GM15510 (cell line): ENCODE measurements around the gene DCAKD.

ENCODE experiments used
- POLR2A ChIP-seq: IDR thresholded peaks from 3 replicates; pipeline ENCODE4 v1.6.1; 2011; ENCODE audit warnings: borderline replicate concordance; ENCODE audit not compliant: insufficient read length; ENCODE audit errors: extremely low read depth

Gene DCAKD

DNA sequence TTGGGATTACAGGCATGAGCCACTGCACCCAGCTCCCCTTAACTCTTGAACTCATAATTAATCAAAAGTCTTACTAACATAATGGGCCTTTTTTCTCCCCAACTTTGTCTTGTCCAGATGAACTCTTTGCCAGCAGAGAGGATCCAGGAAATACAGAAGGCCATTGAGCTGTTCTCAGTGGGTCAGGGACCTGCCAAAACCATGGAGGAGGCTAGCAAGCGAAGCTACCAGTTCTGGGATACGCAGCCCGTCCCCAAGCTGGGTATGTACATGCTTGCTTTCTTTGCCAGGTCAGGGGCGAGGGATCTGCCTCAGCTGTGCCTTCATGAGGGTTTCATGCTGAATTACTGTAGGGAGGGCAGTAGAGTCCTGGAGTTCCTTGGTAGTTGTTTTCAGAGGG, 35.0 kb upstream of the DCAKD start:
- TF ChIP-seq POLR2A: no peak

DNA sequence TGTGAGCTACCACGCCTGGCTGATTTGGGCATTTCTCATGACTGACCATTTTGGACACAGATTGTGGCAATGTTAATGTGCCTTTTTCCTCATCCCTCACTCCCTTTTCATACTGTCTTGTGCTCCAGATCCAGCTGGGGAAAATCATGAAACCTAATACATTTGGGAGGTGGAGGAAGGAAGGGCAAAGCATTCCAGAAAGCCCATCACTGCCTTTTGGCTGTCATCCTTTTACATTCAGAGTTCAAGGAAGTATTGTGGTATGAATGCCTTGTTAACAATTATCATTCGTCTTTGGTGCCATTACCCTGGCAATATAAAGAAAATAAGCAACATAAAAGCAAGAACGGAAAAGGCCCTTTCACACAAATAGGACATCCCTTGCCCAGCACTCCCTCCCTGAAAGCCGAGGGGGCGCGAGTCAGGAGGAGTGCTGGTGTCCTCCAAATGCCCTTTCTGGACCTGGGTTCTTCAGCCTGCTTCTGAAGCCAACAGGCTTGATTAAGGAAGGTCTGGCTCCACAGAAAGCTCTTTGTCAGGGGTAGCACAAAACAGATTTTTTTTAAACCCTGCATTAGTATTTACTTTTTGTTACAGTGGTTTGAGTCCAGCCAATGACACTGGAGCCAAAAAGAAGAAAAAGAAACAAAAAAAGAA, 29.7 kb upstream of the DCAKD start:
- no peak for TF ChIP-seq POLR2A

DNA sequence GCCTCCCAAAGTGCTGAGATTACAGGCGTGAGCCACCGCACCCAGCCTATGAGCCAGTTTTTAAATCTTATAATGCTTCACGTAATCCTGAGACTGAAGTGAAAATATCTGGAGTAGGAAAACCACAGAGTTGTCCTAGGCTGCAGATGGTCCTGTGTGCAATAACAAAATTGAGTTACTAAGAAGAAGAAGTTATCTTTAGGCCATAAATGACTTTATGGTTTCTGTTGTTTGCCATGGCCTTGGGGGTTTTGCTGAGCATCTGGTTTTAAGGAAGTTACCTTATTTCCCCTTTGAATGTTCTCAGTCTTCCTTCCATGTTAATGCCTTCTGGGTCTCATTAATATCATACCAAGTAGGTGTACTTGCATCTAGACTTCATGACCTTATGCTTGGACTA, 26.2 kb upstream of the DCAKD start:
- TF ChIP-seq POLR2A: no peak

DNA sequence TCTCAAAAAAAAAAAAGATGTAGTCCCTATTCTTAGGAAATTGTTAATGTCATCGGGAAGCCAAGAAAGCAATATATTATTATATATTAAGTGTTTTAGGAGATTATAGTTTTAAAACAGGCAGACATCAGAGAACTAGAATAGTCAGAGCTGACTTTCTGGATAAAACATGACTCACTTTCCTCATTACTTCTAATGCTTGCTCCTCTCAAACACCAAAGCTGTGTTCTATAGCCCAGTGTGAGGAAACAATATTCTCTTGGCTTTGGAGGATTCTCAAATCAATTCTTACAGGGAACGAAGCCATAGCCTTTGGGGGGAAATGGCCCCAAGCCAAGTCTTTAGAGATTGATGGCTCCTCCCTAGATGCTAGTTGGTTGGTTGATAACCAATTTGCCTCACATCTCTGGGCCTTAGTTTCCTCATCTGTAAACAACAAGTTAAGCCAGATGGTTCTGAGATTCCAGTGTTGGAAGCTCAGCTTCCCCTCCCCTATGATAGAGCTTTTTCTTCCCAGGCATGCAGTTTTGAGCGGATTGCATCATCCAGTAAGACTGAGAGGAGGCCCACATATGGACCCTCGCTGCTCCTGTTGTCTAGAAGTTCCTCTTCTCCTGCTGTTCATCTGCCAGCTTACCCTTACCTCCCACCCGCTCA, 22.1 kb upstream of the DCAKD start:
- TF ChIP-seq POLR2A: no peak

DNA sequence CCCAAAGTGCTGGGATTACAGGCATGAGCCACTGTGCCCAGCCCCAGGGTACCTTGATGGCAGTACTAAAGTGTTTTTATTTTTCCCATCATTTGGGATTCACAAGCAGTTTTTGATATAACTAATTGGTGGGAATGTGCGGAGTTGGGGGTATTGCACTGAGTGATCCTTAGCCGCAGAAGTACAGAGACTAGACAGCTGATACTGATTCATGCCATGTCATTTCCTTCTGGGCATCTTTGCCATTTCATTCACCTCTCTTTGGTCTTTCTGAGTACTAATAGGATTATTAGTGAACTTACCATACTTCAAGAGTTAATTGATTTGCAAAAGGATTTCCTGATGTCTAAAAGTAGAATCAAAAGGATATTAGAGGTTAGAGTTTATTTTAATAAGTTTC, 19.4 kb upstream of the DCAKD start:
- TF ChIP-seq POLR2A: no peak

DNA sequence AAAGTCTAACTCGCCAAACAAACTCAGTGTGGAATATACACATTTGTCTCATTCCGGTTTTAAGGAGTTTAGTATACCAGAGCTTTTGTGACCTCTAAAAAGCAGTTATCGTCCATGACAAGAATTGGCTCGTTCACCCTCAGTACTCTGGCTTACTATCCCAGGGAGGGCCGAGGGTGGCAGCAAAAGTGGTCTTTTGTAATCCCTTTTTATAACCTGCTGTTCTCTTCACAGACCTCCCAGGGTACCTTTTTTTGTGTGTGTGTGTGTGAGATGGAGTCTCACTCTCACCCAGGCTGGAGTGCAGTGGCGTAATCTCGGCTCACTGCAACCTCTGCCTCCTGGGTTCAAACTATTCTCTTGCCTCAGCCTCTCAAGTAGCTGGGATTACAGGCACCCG, 18.6 kb upstream of the DCAKD start:
- TF ChIP-seq POLR2A: no peak

DNA sequence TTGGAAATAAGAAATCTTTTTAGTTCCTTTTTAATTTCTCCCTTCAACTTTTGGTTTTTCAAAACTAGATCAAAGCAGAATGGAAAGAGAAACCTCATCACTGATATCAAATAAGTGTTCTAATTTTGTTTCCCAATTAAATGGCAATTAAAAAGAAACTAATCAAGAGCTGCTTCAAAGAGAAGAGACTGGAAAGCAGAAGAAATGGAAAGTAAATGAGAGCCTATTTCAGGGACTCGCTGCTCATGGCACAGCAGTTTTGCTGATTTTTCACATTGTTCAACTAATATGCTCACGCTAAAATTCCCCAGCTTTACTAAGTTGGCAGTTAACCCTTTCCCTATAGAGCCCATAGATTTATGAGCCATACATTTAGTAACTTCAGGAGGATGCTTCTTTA, 16.2 kb upstream of the DCAKD start:
- no peak for TF ChIP-seq POLR2A

DNA sequence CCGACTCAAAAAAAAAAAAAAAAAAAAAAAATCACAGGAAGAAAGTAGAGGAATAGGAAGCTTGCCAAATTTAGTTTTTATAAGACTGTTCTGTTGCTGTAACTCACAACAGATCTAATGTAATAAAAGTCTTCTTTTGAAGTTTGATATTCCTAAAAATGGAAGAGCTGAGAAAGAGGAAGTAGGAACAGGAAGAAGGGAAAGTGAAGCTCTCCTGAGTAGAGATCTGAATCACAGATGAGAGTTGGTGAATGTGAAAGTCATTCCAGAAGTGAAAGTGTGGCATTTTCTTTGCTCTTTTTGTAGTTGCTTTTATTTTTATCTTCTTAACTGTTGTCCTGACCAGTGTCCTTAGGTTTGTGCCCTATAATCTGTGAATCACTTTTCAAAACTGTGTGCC, 11.8 kb upstream of the DCAKD start:
- no peak for TF ChIP-seq POLR2A

DNA sequence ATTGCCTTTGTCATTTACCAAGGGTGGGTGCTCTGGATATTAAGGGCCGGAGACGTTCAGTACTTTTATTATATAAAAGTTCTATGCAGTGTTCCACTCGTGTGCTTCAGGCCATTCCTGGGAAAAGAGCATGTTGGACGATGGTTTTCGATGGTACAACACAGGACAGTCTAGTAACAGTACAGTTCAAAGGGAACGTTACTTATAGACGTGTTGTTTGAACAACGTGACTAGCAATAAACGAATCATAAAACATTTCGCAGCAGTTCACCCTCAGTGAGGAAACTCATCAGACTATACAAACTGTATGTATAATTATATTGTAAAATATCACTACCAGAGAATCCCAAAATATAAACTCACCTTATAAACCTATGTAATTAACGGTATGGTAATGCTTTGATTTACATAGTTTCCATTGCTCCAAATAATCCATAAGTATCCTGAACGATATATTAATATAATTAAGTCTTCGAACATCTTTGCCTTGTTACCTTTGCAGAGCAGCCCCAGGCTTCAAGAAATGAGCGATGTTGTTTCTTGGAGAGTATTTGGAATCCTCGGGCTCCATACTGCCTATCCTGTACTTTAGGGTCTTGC, 10.3 kb upstream of the DCAKD start:
- TF ChIP-seq POLR2A: no peak

DNA sequence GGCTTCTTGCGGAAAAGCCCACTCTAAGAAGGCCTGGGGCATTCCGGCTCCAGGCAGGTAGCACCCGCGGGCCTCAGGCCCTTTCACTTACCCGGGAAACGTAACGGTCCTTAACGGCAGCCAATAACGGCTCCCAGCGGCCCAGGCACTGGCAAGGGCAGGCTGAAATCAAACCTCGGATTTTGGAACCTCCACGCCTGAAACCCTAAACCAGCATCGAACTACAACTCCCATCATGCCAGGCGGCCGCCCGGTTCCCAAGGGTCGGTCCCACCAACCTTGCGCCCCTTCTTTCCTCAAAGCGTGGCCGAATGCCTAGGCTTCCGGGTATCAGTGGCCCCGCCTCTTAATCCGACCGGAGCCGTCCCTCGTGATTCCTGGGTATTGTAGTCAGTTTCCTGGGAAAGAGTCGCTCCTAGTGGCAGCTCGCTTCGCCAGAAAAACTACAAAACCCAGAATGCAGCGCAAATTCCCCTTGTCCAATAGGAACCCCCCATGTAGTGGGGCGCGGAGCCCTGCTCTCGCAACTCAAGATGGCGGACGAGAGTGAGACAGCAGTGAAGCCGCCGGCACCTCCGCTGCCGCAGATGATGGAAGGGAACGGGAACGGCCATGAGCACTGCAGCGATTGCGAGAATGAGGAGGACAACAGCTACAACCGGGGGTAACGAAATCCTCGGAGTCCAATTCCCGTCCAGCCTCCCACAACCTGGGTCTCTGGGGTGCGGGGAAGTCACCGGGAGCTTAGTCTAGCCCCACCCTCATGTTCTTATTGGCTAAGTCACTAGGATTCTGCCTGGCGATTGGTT, 9.6 kb upstream of the DCAKD start, which contains the start of gene NMT1:
NMT1 (plus strand) TSS at position 521 of the 809 bp plus-strand sequence; CDS start at position 534, 13 bp downstream.
- TF ChIP-seq POLR2A: peak; percentile 83

DNA sequence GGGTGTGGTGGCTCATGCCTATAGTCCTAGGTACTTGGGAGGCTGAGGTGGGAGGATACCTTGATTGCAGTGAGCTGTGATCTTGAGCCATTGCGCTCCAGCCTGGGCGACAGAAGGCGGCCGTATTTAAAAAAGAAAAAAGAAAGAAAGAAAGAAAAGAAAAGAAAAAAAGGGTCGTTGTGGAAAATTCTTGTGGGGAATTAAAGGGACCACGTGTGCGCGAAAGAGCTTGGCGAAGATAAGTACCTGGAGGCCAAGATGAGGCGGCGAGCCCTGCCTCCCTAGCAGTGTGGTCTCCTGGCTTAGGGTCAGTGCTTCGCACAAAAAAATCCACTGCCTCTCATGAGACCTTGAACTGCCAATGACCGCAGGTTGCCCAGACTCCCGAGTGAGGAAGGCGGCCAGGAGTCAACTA, 9.0 kb upstream of the DCAKD start:
- TF ChIP-seq POLR2A: no peak

DNA sequence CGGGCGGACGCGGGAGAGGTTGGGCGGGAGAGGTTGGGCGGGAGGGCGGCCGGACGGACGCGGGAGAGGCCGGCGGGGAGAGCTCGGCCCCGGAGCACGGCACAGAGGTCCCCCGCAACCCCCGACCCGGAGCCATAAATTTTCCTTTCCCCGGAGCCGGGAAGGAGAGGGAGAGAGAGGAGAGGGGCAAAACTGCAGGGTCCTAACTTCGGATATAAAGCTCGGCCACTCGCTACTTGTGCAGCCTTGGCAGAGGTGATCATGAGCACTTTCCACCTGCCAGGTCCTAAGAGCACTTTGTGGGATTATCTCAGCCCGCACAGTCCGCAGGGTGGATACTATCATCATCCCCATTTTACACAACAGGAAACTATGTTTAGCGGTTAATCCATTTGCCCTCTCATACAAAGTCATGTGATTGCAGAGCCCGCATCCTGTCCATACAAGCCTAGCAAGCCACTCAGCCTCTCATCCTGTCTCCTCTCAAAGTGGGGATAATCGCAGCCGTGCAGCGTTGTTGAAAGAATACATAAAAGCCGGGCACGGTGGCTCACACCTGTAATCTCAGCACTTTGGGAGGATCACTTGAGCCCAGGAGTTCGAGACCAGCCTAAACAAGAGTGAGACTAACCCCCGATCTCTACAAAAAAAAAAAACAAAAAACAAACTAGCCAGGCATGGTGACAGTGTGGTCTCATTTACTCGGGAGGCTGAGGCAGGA, 780 bp upstream of the DCAKD start:
- TF ChIP-seq POLR2A: peak; percentile 22

DNA sequence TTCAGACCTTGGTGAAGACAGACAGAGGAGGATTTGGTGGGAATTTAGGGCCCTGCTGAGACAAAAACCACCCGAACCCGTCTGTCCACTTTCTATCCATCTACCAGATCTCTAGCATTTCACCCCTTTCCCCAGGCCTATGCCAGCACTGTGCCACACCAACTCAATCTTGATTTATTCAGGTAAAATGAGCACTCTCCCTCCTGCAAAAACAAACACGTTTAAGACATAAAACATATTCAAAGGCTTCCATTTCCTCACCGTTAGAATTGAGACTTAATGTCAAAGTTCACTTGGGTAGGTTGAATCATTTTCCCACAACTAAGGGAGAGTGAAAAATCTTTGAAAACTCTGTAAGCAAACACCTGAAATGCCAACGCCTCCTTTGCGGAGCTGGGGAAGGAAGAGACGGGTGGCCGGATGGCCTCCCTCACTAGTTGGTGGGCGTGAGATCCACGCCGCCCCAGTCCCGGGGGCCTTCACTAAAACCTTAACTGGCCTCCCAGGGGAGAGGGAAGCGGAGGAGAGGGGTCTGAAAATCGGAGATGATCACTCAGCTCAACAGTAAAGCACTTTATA, 862 bp downstream of the DCAKD start:
- no peak for TF ChIP-seq POLR2A
